BLaER1 treated with 17β-estradiol and CSF1 and Interleukin-3, amounts not matched to agents 10 nM and 100 nM (cell line): ENCODE data around the gene UMODL1.

ENCODE experiments used
- H3K27ac ChIP-seq, 11 experiments: shearing (Covaris generic); formaldehyde crosslinking; 2 replicates each; pipeline ENCODE4 v1.8.1; 2022
- H3K27me3 ChIP-seq, 11 experiments: shearing (Covaris generic); formaldehyde crosslinking; 2 replicates each; pipeline ENCODE4 v1.8.1; 2022
- H3K36me3 ChIP-seq, 11 experiments: shearing (Covaris generic); formaldehyde crosslinking; 2 replicates each; pipeline ENCODE4 v1.8.1; 2022
- H3K4me1 ChIP-seq, 10 experiments: shearing (Covaris generic); formaldehyde crosslinking; 2 replicates each; pipeline ENCODE4 v1.8.1; 2022
- H3K4me2 ChIP-seq, 11 experiments: shearing (Covaris generic); formaldehyde crosslinking; 2 replicates each; pipeline ENCODE4 v1.8.1; 2022
- H3K4me3 ChIP-seq, 10 experiments: shearing (Covaris generic); formaldehyde crosslinking; 2 replicates each; pipeline ENCODE4 v1.8.1; 2022
- H3K9ac ChIP-seq, 11 experiments: shearing (Covaris generic); formaldehyde crosslinking; 2 replicates each; pipeline ENCODE4 v1.8.1; 2022
- H3K9me3 ChIP-seq, 11 experiments: shearing (Covaris generic); formaldehyde crosslinking; replicated peaks in 1 of 11; 2 replicates each; pipeline ENCODE4 v1.8.1; 2022
- H4K20me1 ChIP-seq, 11 experiments: shearing (Covaris generic); formaldehyde crosslinking; 2 replicates each; pipeline ENCODE4 v1.8.1; 2022
- Cebpa-rat ChIP-seq, 11 experiments: shearing (Covaris generic); IDR thresholded peaks; 2 replicates each; pipeline ENCODE4 v1.8.1; 2022

The UMODL1 gene

GRCh38 chr21:42028766-42029425 is 42.2 kb upstream of the UMODL1 start:
- no peak overlapping the region for H3K4me3 ChIP-seq

GRCh38 chr21:42030311-42030710 is 40.8 kb upstream of the UMODL1 start:
- no peak for TF ChIP-seq Cebpa-rat (IDR thresholded peaks at IDR 0.05)
- no peaks in the 10 kb centered on the region for H4K20me1 ChIP-seq

More at GRCh38 chr21:42028766-42029425, 42.2 kb upstream of the UMODL1 start:
- H3K27ac ChIP-seq, result no peak overlapping the region
- H3K9ac ChIP-seq, result no peak overlapping the region
- H4K20me1 ChIP-seq, result no peaks in the 10 kb centered on the region
- H3K27me3 ChIP-seq, result no peaks in the 10 kb centered on the region
- no peak overlapping the region for H3K4me2 ChIP-seq
- TF ChIP-seq Cebpa-rat (IDR thresholded peaks at IDR 0.05), result no peak
- H3K4me1 ChIP-seq, result peaks cover 0 to 19% (median 6%) of the 10 kb centered on the region in 10 experiments; a peak in 8 of 20 replicates
- H3K36me3 ChIP-seq, result no peaks in the 10 kb centered on the region
- H3K9me3 ChIP-seq, result no peaks in the 10 kb centered on the region

DNA sequence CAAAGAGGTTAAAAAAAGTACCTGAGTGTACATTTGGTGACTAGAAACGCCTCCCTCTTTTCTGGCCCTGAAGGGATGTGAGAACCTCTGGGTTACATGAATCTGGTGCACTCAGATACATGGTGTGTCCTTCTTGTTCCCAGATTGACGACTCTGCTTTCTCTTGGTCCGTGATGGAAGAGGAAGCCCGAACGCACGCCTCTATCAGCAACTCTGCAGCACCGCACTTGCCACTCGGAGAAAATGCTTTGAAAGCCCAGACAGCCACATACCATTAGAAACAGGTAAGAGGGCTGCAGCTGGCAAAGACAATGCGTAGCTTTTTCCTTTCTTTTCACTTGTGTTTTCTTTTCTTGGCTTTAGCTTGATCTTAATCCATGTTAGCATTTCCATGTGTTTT is 39.9 kb upstream of the UMODL1 start:
- Histone ChIP-seq H3K4me1 (peaks cover 0 to 27% (median 6%) of the 10 kb centered on the region in 10 experiments; a peak in 8 of 20 replicates), H3K27me3 (no peaks in the 10 kb centered on the region), H3K9ac (no peak overlapping the region), H3K9me3 (peaks cover 0 to 3% (median 0%) of the 10 kb centered on the region in 11 experiments; a peak in 2 of 22 replicates), H3K27ac (no peak overlapping the region), H4K20me1 (no peaks in the 10 kb centered on the region), H3K4me3 (no peak overlapping the region), H3K36me3 (no peaks in the 10 kb centered on the region), H3K4me2 (peak overlapping the region in 2 of 11 experiments; percentile 14 to 33; a peak in 2 of 22 replicates)
- no peak for TF ChIP-seq Cebpa-rat (IDR thresholded peaks at IDR 0.05)

More at GRCh38 chr21:42030311-42030710, 40.8 kb upstream of the UMODL1 start:
- H3K4me3 ChIP-seq, result no peak overlapping the region
- no peak overlapping the region for H3K27ac ChIP-seq
- H3K36me3 ChIP-seq, result no peaks in the 10 kb centered on the region
- H3K9me3 ChIP-seq, result no peaks in the 10 kb centered on the region
- peaks cover 0 to 27% (median 6%) of the 10 kb centered on the region in 10 experiments; a peak in 8 of 20 replicates for H3K4me1 ChIP-seq
- H3K4me2 ChIP-seq, result no peak overlapping the region
- H3K9ac ChIP-seq, result no peak overlapping the region
- no peaks in the 10 kb centered on the region for H3K27me3 ChIP-seq

DNA sequence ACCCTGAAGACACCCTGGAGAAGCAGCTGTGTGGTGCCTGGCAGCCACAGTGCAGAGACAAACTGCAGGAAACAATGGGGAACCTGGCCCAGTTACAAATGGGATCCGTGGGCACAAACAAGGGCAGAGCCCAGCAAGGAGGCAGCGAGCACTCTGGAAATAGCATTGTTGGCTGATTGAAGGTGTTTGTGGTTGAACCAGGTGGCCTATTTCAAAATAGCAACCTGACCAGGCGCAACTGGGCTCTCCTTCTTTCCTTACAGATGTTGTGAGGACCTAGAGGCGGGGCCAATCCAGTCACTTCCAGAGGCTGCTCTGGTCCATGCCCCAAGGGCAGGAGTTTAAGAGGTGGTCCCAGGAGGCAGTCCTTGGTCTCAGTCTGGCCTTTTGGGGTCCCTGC is 39.3 kb upstream of the UMODL1 start:
- Histone ChIP-seq H3K27ac (no peak overlapping the region), H3K9me3 (peaks cover 0 to 5% (median 0%) of the 10 kb centered on the region in 11 experiments; a peak in 2 of 22 replicates), H3K36me3 (no peaks in the 10 kb centered on the region), H4K20me1 (no peaks in the 10 kb centered on the region), H3K4me2 (peak overlapping the region in 7 of 11 experiments; percentile 14 to 50 (median 25); a peak in 8 of 22 replicates), H3K27me3 (no peaks in the 10 kb centered on the region), H3K9ac (no peak overlapping the region), H3K4me1 (peaks cover 0 to 27% (median 6%) of the 10 kb centered on the region in 10 experiments; a peak in 8 of 20 replicates), H3K4me3 (no peak overlapping the region)
- TF ChIP-seq Cebpa-rat (IDR thresholded peaks at IDR 0.05), result no peak

DNA sequence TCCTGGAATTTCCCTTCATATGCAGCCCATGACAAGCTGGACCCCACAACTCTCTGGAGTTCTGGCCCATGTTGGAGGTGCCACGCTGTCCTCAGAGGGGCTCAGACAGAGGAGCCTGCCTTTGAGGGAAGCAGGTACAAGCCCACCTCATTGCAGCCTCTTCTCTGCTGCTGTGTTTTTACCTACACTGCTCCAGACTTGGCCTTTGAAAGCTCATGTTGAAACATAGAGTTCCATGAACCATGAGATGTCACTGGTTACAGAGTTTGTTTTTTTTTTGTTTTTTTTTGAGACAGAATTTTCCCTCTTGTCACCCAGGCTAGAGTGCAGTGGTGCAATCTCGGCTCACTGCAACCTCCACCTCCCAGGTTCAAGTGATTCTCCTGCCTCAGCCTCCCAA is 38.9 kb upstream of the UMODL1 start:
- no peak overlapping the region for H3K4me3 ChIP-seq
- peak overlapping the region in 6 of 11 experiments; percentile 14 to 50 (median 29); a peak in 6 of 22 replicates for H3K4me2 ChIP-seq
- H3K36me3 ChIP-seq, result no peaks in the 10 kb centered on the region
- H4K20me1 ChIP-seq, result no peaks in the 10 kb centered on the region
- peaks cover 0 to 27% (median 6%) of the 10 kb centered on the region in 10 experiments; a peak in 8 of 20 replicates for H3K4me1 ChIP-seq
- no peak overlapping the region for H3K27ac ChIP-seq
- no peaks in the 10 kb centered on the region for H3K27me3 ChIP-seq
- H3K9me3 ChIP-seq, result peaks cover 0 to 5% (median 0%) of the 10 kb centered on the region in 11 experiments; a peak in 2 of 22 replicates
- no peak for TF ChIP-seq Cebpa-rat (IDR thresholded peaks at IDR 0.05)
- no peak overlapping the region for H3K9ac ChIP-seq

GRCh38 chr21:42032968-42033367 is 38.1 kb upstream of the UMODL1 start:
- H3K4me3 ChIP-seq, result no peak overlapping the region
- no peak overlapping the region for H3K9ac ChIP-seq
- no peaks in the 10 kb centered on the region for H4K20me1 ChIP-seq
- peaks cover 0 to 27% (median 6%) of the 10 kb centered on the region in 10 experiments; a peak in 8 of 20 replicates for H3K4me1 ChIP-seq
- peaks cover 0 to 5% (median 0%) of the 10 kb centered on the region in 11 experiments; a peak in 2 of 22 replicates for H3K9me3 ChIP-seq
- H3K36me3 ChIP-seq, result no peaks in the 10 kb centered on the region
- H3K4me2 ChIP-seq, result no peak overlapping the region; a peak in 1 of 22 replicates
- TF ChIP-seq Cebpa-rat (IDR thresholded peaks at IDR 0.05), result no peak
- H3K27ac ChIP-seq, result no peak overlapping the region
- H3K27me3 ChIP-seq, result no peaks in the 10 kb centered on the region

GRCh38 chr21:42036313-42036712 is 34.8 kb upstream of the UMODL1 start:
- no peaks in the 10 kb centered on the region for H3K27me3 ChIP-seq
- H3K4me1 ChIP-seq, result peaks cover 5 to 47% (median 23%) of the 10 kb centered on the region in 10 experiments; a peak in 18 of 20 replicates
- no peaks in the 10 kb centered on the region for H3K36me3 ChIP-seq
- H3K9ac ChIP-seq, result no peak overlapping the region
- no peak overlapping the region for H3K4me2 ChIP-seq
- no peak overlapping the region for H3K4me3 ChIP-seq
- TF ChIP-seq Cebpa-rat (IDR thresholded peaks at IDR 0.05), result no peak
- no peaks in the 10 kb centered on the region for H4K20me1 ChIP-seq
- peaks cover 0 to 5% (median 0%) of the 10 kb centered on the region in 11 experiments; a peak in 2 of 22 replicates for H3K9me3 ChIP-seq
- no peak overlapping the region for H3K27ac ChIP-seq

GRCh38 chr21:42037516-42037915 is 33.6 kb upstream of the UMODL1 start:
- peaks cover 0 to 5% (median 0%) of the 10 kb centered on the region in 11 experiments; a peak in 2 of 22 replicates for H3K9me3 ChIP-seq
- no peaks in the 10 kb centered on the region for H3K36me3 ChIP-seq
- H3K4me3 ChIP-seq, result no peak overlapping the region
- peaks cover 5 to 45% (median 18%) of the 10 kb centered on the region in 10 experiments; a peak in 18 of 20 replicates for H3K4me1 ChIP-seq
- H4K20me1 ChIP-seq, result no peaks in the 10 kb centered on the region
- no peak for TF ChIP-seq Cebpa-rat (IDR thresholded peaks at IDR 0.05)
- no peak overlapping the region for H3K9ac ChIP-seq
- H3K27ac ChIP-seq, result no peak overlapping the region
- H3K27me3 ChIP-seq, result no peaks in the 10 kb centered on the region
- no peak overlapping the region for H3K4me2 ChIP-seq

- no peak overlapping the region for H3K27ac ChIP-seq
- H3K36me3 ChIP-seq, result no peaks in the 10 kb centered on the region
- H4K20me1 ChIP-seq, result no peaks in the 10 kb centered on the region
- no peak for TF ChIP-seq Cebpa-rat (IDR thresholded peaks at IDR 0.05)
- peaks cover 0 to 5% (median 0%) of the 10 kb centered on the region in 11 experiments; a peak in 2 of 22 replicates for H3K9me3 ChIP-seq
- peaks cover 5 to 43% (median 18%) of the 10 kb centered on the region in 10 experiments; a peak in 18 of 20 replicates for H3K4me1 ChIP-seq
- no peak overlapping the region for H3K4me2 ChIP-seq
- no peaks in the 10 kb centered on the region for H3K27me3 ChIP-seq
- H3K4me3 ChIP-seq, result no peak overlapping the region
- H3K9ac ChIP-seq, result no peak overlapping the region
These were observed 33.2 kb upstream of the UMODL1 start for GRCh38 chr21:42037943-42038342.
